Measurements from ENCODE around the gene OMP.
A peak's percentile ranks its signal among the peaks of the same experiment; 100 is the strongest.

OMP gene

GRCh38 chr11:77111277-77111676, 8.6 kb downstream of the OMP start:
- Mint-ChIP-seq H3K36me3 (ENCODE audit: insufficient read depth) (peaks cover 4% of the 10 kb centered on the region), H3K9me3 (no peaks in the 10 kb centered on the region), H3K4me3 (no peak overlapping the region), H3K27ac (no peak overlapping the region), H3K4me1 (ENCODE audit: low read depth in 2 of 2) (no peaks in the 10 kb centered on the region), H3K27me3 (no peaks in the 10 kb centered on the region)
- ATAC-seq (replicated peaks) (no peak), DNase-seq (no peak)

DNA sequence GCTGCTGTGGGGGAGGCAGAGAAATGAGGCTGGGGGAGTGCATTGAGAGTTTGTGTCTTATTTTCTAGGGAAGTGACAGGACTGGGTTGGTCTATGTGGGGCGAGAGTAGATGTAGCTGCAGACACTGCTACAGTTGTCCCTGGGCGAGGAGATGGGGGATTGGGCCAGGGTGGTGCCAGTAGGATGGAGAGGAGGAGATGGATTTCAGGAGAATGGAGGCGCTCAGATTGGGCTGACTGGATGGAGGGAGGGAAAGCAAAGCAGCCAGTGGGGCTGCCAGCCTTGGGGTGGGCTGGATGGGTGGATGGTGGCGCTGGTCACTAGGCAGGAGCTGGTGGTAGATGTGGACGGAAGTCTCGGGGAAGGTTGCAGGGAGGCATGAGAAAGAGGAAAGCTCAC, 9.3 kb downstream of the OMP start:
- Mint-ChIP-seq H3K36me3 (ENCODE audit: insufficient read depth) (peaks cover 4% of the 10 kb centered on the region), H3K27me3 (no peaks in the 10 kb centered on the region), H3K27ac (no peak overlapping the region), H3K4me3 (no peak overlapping the region), H3K9me3 (no peaks in the 10 kb centered on the region), H3K4me1 (ENCODE audit: low read depth in 2 of 2) (no peaks in the 10 kb centered on the region)
- no peak for DNase-seq
- no peak for ATAC-seq (replicated peaks)

DNA sequence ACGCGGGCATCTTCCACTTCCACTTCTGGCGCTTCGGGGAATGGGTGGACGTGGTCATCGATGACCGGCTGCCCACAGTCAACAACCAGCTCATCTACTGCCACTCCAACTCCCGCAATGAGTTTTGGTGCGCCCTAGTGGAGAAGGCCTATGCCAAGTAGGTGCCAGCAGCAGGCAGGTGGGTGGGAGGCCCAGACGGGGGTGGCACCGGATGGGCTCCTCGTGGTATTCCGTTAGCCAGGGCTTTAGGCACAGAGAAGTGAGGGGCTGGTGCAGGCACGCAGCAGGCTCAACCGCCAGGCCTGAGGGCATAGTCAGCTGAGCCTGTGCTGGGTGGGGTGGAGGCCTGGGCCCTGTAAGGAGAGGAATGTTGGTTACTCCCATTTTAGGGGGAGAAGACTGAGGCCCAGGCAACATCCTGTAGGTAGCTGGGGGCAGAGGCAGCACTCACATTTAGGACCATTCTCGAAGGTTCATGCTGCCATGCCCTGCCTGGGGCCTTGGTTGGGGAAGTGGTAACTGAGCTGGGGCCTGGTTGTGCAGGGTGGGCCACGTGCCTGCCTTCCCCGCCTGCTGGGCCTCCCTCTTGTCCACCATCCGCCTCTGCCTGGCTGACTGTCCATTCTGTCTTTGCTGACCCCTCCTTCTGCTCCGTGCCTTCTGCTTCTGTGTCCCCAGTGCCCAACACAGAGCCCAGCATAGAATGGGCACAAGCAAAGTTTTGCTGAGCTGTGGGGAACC, 10.2 kb downstream of the OMP start:
- Mint-ChIP-seq H3K9me3 (no peaks in the 10 kb centered on the region), H3K4me1 (ENCODE audit: low read depth in 2 of 2) (no peaks in the 10 kb centered on the region), H3K27ac (no peak overlapping the region), H3K4me3 (no peak overlapping the region), H3K36me3 (ENCODE audit: insufficient read depth) (peaks cover 4% of the 10 kb centered on the region), H3K27me3 (no peaks in the 10 kb centered on the region)
- ATAC-seq (replicated peaks) (no peak), DNase-seq (no peak)

GRCh38 chr11:77113382-77114088, 10.9 kb downstream of the OMP start:
- no peak for ATAC-seq (replicated peaks)
- H3K36me3 Mint-ChIP-seq (ENCODE audit: insufficient read depth) = peaks cover 4% of the 10 kb centered on the region
- H3K4me1 Mint-ChIP-seq (ENCODE audit: low read depth in 2 of 2) = no peaks in the 10 kb centered on the region
- no peak overlapping the region for H3K27ac Mint-ChIP-seq
- H3K4me3 Mint-ChIP-seq = no peak overlapping the region
- no peak for DNase-seq
- H3K9me3 Mint-ChIP-seq = no peaks in the 10 kb centered on the region
- H3K27me3 Mint-ChIP-seq = no peaks in the 10 kb centered on the region

GRCh38 chr11:77114089-77114463, 11.4 kb downstream of the OMP start:
- Mint-ChIP-seq H3K27ac (no peak overlapping the region), H3K4me1 (ENCODE audit: low read depth in 2 of 2) (no peaks in the 10 kb centered on the region), H3K4me3 (no peak overlapping the region), H3K9me3 (no peaks in the 10 kb centered on the region), H3K27me3 (no peaks in the 10 kb centered on the region), H3K36me3 (ENCODE audit: insufficient read depth) (peaks cover 4% of the 10 kb centered on the region)
- no peak for ATAC-seq (replicated peaks)
- DNase-seq = no peak

DNA sequence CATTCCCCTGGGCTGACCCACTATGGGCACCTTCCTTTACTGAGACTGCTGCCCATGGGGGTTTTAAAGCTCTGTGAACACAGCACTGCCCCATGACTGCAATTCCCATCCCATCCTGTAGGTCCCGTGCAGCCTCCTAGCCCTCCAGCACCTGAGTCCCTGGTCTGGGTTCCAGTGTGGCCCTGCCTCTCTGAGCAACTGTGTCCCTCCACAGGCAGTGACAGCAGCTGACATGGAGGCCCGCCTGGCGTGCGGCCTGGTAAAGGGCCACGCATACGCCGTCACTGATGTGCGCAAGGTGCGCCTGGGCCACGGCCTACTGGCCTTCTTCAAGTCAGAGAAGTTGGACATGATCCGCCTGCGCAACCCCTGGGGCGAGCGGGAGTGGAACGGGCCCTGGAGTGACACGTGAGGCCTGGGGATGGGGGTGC, 12.6 kb downstream of the OMP start:
- Mint-ChIP-seq H3K4me1 (ENCODE audit: low read depth in 2 of 2) (no peaks in the 10 kb centered on the region), H3K36me3 (ENCODE audit: insufficient read depth) (peaks cover 4% of the 10 kb centered on the region), H3K27me3 (no peaks in the 10 kb centered on the region), H3K9me3 (no peaks in the 10 kb centered on the region), H3K27ac (no peak overlapping the region), H3K4me3 (no peak overlapping the region)
- ATAC-seq (replicated peaks) (no peak), DNase-seq (no peak)

DNA sequence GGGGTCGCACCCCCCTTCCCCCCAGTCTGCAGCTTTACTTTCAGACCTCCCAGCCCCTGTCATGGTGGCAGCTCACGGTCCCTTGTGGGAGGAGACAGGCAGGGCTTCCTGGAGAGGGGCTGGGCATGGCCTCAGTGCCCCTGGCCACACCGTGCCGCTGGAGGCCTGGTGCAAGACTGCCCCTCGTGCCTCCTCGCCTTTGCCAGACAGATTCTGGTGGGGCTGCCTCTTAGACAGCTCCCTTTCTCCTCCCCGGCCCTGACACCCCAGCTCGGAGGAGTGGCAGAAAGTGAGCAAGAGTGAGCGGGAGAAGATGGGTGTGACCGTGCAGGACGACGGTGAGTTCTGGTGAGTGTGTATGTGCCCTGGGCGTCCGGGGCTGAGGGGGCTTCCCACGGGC, 13.3 kb downstream of the OMP start:
- Mint-ChIP-seq H3K27ac (no peak overlapping the region), H3K27me3 (no peaks in the 10 kb centered on the region)

GRCh38 chr11:77117492-77117891, 14.9 kb downstream of the OMP start:
- Mint-ChIP-seq H3K4me1 (ENCODE audit: low read depth in 2 of 2) (peaks cover 0 to 6% of the 10 kb centered on the region in 2 donors), H3K27ac (no peak overlapping the region), H3K9me3 (no peaks in the 10 kb centered on the region), H3K27me3 (no peaks in the 10 kb centered on the region), H3K36me3 (ENCODE audit: insufficient read depth) (peaks cover 4% of the 10 kb centered on the region), H3K4me3 (no peak overlapping the region)
- no peak for DNase-seq
- ATAC-seq (replicated peaks) = no peak

More for the DNA sequence above, 13.3 kb downstream of the OMP start:
- ATAC-seq (replicated peaks) (no peak), DNase-seq (no peak)
- H3K4me1 Mint-ChIP-seq (ENCODE audit: low read depth in 2 of 2) = peaks cover 0 to 3% of the 10 kb centered on the region in 2 donors
- H3K4me3 Mint-ChIP-seq = no peak overlapping the region
- H3K9me3 Mint-ChIP-seq = no peaks in the 10 kb centered on the region
- peaks cover 4% of the 10 kb centered on the region for H3K36me3 Mint-ChIP-seq (ENCODE audit: insufficient read depth)

DNA sequence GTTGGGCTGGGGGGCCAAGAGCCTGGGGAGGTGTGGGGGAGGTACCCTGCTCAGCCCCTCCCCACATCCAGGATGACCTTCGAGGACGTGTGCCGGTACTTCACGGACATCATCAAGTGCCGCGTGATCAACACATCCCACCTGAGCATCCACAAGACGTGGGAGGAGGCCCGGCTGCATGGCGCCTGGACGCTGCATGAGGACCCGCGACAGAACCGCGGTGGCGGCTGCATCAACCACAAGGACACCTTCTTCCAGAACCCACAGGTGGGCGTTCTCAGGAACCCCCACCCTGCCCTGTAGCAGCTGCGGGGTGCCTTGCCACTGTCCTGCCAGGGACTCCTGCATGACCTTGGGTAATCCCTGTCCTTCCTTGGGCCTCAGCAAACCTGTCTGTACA, 15.4 kb downstream of the OMP start:
- ATAC-seq (replicated peaks) = no peak
- Mint-ChIP-seq H3K4me3 (no peak overlapping the region), H3K27me3 (no peaks in the 10 kb centered on the region), H3K9me3 (no peaks in the 10 kb centered on the region), H3K4me1 (ENCODE audit: low read depth in 2 of 2) (peaks cover 0 to 6% of the 10 kb centered on the region in 2 donors), H3K27ac (no peak overlapping the region), H3K36me3 (ENCODE audit: insufficient read depth) (peaks cover 4% of the 10 kb centered on the region)
- DNase-seq = no peak

DNA sequence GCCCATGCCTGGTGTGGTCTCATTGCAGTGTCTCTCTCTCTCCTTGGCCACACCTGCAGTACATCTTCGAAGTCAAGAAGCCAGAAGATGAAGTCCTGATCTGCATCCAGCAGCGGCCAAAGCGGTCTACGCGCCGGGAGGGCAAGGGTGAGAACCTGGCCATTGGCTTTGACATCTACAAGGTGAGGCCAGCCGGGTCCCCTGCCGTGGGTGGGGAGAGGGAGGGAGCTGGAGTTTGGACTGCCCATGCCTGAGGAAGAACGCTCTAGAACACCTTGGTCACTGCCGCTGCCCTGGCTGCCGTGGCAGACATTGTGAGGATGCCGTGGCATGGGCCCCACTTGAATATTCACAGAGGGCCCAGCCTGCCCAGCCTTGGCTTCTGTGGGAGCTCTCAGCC, 16.3 kb downstream of the OMP start:
- H3K4me3 Mint-ChIP-seq = no peak overlapping the region
- no peaks in the 10 kb centered on the region for H3K9me3 Mint-ChIP-seq
- DNase-seq (no peak), ATAC-seq (replicated peaks) (no peak)
- H3K27ac Mint-ChIP-seq = no peak overlapping the region
- H3K4me1 Mint-ChIP-seq (ENCODE audit: low read depth in 2 of 2) = peaks cover 0 to 6% of the 10 kb centered on the region in 2 donors
- H3K27me3 Mint-ChIP-seq = no peaks in the 10 kb centered on the region
- H3K36me3 Mint-ChIP-seq (ENCODE audit: insufficient read depth) = no peaks in the 10 kb centered on the region

DNA sequence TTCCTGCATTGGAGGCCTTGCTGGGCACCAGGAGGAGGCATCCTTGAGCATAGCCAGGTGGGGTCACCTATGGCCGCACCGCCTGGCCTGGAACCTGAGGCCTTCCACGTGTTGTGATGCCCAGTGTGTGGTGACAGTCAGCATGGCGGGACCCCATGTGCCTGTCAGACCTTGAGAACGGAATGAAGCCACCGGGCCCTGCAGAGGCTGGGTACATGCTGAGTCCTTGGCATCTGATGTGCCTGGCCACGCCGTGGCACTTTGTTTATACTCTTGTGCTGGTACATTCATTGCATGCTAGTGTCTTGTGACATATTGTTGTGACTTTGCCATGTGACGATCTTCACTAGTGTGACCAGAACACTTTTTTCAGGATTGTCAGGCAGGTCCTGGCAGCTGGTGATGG, 16.9 kb downstream of the OMP start:
- ATAC-seq (replicated peaks) (no peak), DNase-seq (no peak)
- Mint-ChIP-seq H3K27me3 (no peaks in the 10 kb centered on the region), H3K36me3 (ENCODE audit: insufficient read depth) (no peaks in the 10 kb centered on the region), H3K4me1 (ENCODE audit: low read depth in 2 of 2) (peaks cover 0 to 6% of the 10 kb centered on the region in 2 donors), H3K27ac (no peak overlapping the region), H3K4me3 (no peak overlapping the region), H3K9me3 (no peaks in the 10 kb centered on the region)

DNA sequence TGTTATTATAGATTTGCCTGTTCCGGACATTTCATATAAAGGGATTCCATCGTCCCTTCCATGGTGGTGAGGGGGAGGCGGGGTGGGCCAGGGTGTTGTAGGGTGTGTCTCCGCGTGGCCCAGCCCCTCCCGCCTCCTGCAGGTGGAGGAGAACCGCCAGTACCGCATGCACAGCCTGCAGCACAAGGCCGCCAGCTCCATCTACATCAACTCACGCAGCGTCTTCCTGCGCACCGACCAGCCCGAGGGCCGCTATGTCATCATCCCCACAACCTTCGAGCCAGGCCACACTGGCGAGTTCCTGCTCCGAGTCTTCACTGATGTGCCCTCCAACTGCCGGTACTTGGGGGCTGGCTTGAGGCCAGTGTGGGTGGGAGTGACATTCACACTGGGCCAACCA, 17.9 kb downstream of the OMP start:
- DNase-seq = no peak
- H3K4me1 Mint-ChIP-seq (ENCODE audit: low read depth in 2 of 2) = peaks cover 0 to 6% of the 10 kb centered on the region in 2 donors
- H3K27me3 Mint-ChIP-seq = no peaks in the 10 kb centered on the region
- no peaks in the 10 kb centered on the region for H3K36me3 Mint-ChIP-seq (ENCODE audit: insufficient read depth)
- H3K4me3 Mint-ChIP-seq = no peak overlapping the region
- no peaks in the 10 kb centered on the region for H3K9me3 Mint-ChIP-seq
- ATAC-seq (replicated peaks) = no peak
- no peak overlapping the region for H3K27ac Mint-ChIP-seq

DNA sequence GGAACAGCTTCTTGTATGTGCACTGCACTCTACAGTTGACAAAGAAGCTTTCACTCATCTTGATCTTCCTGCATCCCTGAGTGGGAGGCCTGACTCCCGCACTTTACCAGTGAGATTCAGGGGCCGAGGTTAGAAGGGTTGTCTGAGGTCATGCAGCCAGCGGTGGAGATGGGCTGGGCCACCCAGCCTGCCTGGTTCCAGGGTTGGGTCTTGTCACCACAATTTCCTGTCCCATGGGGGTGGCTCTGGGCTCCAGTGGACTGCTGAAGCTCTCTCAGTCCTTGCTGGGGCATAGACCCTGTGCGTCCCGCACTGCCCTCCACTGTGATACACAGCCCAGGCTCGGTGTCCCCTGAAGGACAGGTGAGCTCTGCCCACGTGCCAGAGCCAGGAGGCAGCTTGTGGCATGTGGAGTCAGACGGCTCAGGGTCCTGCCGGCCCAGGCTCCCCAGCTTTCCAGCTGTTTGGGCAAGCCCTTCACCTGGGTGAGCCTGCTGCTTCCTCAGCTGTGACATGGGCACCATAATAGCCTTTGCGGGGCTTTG, 18.5 kb downstream of the OMP start:
- no peak for DNase-seq
- Mint-ChIP-seq H3K27ac (peak overlapping the region in 1 of 2 donors; percentile 59), H3K4me1 (ENCODE audit: low read depth in 2 of 2) (peaks cover 0 to 7% of the 10 kb centered on the region in 2 donors), H3K36me3 (ENCODE audit: insufficient read depth) (no peaks in the 10 kb centered on the region), H3K4me3 (no peak overlapping the region), H3K9me3 (no peaks in the 10 kb centered on the region), H3K27me3 (peaks cover 1 to 3% of the 10 kb centered on the region in 2 donors)
- ATAC-seq (replicated peaks) = no peak

Data from effector memory CD8-positive, alpha-beta T cell (primary cell).